LHCN-M2 (cell line): Measurements from ENCODE around the gene ERVK3-1. TPM values are rescaled to one million over a fixed set of nuclear protein-coding genes. Genes with fewer than 3 reads are reported as not detected.
"Not testable (repeated sequence)": the region's sequence is repeated elsewhere in the genome, so short reads cannot be mapped to it uniquely, and the experiment has no call there.

Experiments
- DNase-seq: peaks from one replicate; pipeline ENCODE4 v3.0.0-alpha.2; 2012; ENCODE audit warnings: low read depth
- total RNA-seq: library from RNA; depleted of rRNA; stranded (reverse); fragments of >200 nt; gene quantifications from 2 replicates; pipeline ENCODE4 v1.2.3, GENCODE V29; 2014

The ERVK3-1 gene
- total RNA-seq, 1 experiment from 2014 or later, result 59.9 TPM

GRCh38 chr19:58304255-58304654 is 922 bp upstream of the ERVK3-1 start:
- no peak for DNase-seq

GRCh38 chr19:58304748-58305064 is 471 bp upstream of the ERVK3-1 start:
- no peak for DNase-seq

GRCh38 chr19:58305932-58306323 is 751 bp downstream of the ERVK3-1 start:
- no peak for DNase-seq

GRCh38 chr19:58307736-58308135 is 2.6 kb downstream of the ERVK3-1 start:
- DNase-seq, result no peak

GRCh38 chr19:58310685-58311084 is 5.5 kb downstream of the ERVK3-1 start:
- not testable (repeated sequence) for DNase-seq

- DNase-seq, result no peak
These were observed 6.2 kb downstream of the ERVK3-1 start for GRCh38 chr19:58311345-58311865.

GRCh38 chr19:58315580-58315979 is 10.4 kb downstream of the ERVK3-1 start:
- DNase-seq, result no peak

- peak; percentile 45 for DNase-seq
These were observed 12.4 kb downstream of the ERVK3-1 start for GRCh38 chr19:58317476-58318072.

GRCh38 chr19:58318297-58318696 is 13.1 kb downstream of the ERVK3-1 start:
- no peak for DNase-seq

- DNase-seq, result no peak
These were observed 14.1 kb downstream of the ERVK3-1 start for GRCh38 chr19:58319241-58319640.

GRCh38 chr19:58325311-58326022 is 20.3 kb downstream of the ERVK3-1 start:
- peak; percentile 34 for DNase-seq

- no peak for DNase-seq
These were observed 21.3 kb downstream of the ERVK3-1 start for GRCh38 chr19:58326501-58326913.

- peak; percentile 95 for DNase-seq
These were observed 21.9 kb downstream of the ERVK3-1 start, which contains the start of gene ZSCAN22 for GRCh38 chr19:58326914-58327726. TSS of gene ZSCAN22 (plus strand) at chr19:58326994. CDS start at chr19:58334803, 7,809 bp downstream.

- DNase-seq, result peak; percentile 11
These were observed 23.8 kb downstream of the ERVK3-1 start for GRCh38 chr19:58328999-58329398.

- peak; percentile 92 for DNase-seq
These were observed 25.3 kb downstream of the ERVK3-1 start for GRCh38 chr19:58330458-58330857.

- DNase-seq, result no peak
These were observed 27.5 kb downstream of the ERVK3-1 start for GRCh38 chr19:58332697-58333096.

GRCh38 chr19:58334691-58335249 is 29.6 kb downstream of the ERVK3-1 start:
- DNase-seq, result no peak

GRCh38 chr19:58335630-58336029 is 30.5 kb downstream of the ERVK3-1 start:
- DNase-seq, result no peak

- no peak for DNase-seq
These were observed 31.0 kb downstream of the ERVK3-1 start for GRCh38 chr19:58336216-58336615.

GRCh38 chr19:58336820-58337219 is 31.6 kb downstream of the ERVK3-1 start:
- DNase-seq, result no peak

GRCh38 chr19:58338336-58338735 is 33.2 kb downstream of the ERVK3-1 start:
- DNase-seq, result no peak
